T-helper 17 cell (primary cell): Measurements from ENCODE around the gene RASD1. TPM values are rescaled to one million over a fixed set of nuclear protein-coding genes. Genes with fewer than 3 reads are reported as not detected.
"Not testable (repeated sequence)": the region's sequence is repeated elsewhere in the genome, so short reads cannot be mapped to it uniquely, and the experiment has no call there.

Experiments
- ATAC-seq: fragments of 150-1000 bp; cut with Tn5 transposase; 2 replicates; pipeline ENCODE4 v1.10.0; 2021; ENCODE audit warnings: mild to moderate bottlenecking, moderate library complexity
- DNase-seq, 3 donors: peaks; one replicate each; pipeline versions ENCODE4 v3.0.0 to v3.0.0-alpha.2; 2020 to 2021
- H3K9me3 ChIP-seq: one replicate; pipeline ENCODE4 v1.7.0; 2013; ENCODE audit warnings: low read length, mild to moderate bottlenecking; ENCODE audit not compliant: control insufficient read depth, poor library complexity, severe bottlenecking
- H3K27ac Mint-ChIP-seq: one replicate; pipeline ENCODE4 v1.8.0; 2022; ENCODE audit warnings: mild to moderate bottlenecking, moderate library complexity, mixed read lengths
- H3K27me3 Mint-ChIP-seq: one replicate; pipeline ENCODE4 v1.8.0; 2022; ENCODE audit warnings: mixed read lengths
- H3K36me3 Mint-ChIP-seq: one replicate; pipeline ENCODE4 v1.8.0; 2022; ENCODE audit warnings: low read depth, mixed read lengths
- H3K4me1 Mint-ChIP-seq: one replicate; pipeline ENCODE4 v1.8.0; 2022; ENCODE audit warnings: mild to moderate bottlenecking, mixed read lengths
- H3K4me3 Mint-ChIP-seq: one replicate; pipeline ENCODE4 v1.8.0; 2022; ENCODE audit warnings: mild to moderate bottlenecking, moderate library complexity, mixed read lengths
- total RNA-seq, 4 donors: library from RNA in 2 of 4; stranded (reverse) in 2 of 4; gene quantifications; one replicate each; pipeline ENCODE4 v1.2.3 and lab custom pipeline; 2022 to 2026

RASD1 gene
- total RNA-seq, 2 donors from 2014 or later, result 0.97 to 1.4 TPM

DNA sequence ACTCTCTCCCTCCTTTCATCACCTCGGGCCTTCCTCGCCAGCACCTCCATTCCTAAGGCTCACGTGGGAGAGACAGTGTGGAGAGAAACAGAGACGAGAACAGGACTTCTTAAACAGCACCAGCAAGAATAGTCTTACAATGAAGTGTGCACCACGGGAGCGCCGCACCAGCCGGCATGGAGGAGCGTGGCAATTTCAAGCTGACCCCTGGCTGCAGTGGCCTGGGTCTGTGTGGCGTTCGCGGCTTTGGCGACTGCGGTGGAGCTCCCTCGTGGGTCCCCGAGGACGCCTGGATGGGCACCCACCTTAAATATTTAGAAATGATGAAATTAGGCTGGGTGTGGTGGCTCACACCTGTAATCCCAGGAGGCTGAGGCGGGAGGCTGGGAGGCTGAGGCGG is 39.9 kb downstream of the RASD1 start:
- no peaks in the 10 kb centered on the region for H3K9me3 ChIP-seq
- DNase-seq, result no peak
- ATAC-seq, result no peak
- Mint-ChIP-seq H3K27ac (no peak overlapping the region), H3K4me3 (no peak overlapping the region), H3K4me1 (no peaks in the 10 kb centered on the region), H3K27me3 (no peaks in the 10 kb centered on the region), H3K36me3 (no peaks in the 10 kb centered on the region)

DNA sequence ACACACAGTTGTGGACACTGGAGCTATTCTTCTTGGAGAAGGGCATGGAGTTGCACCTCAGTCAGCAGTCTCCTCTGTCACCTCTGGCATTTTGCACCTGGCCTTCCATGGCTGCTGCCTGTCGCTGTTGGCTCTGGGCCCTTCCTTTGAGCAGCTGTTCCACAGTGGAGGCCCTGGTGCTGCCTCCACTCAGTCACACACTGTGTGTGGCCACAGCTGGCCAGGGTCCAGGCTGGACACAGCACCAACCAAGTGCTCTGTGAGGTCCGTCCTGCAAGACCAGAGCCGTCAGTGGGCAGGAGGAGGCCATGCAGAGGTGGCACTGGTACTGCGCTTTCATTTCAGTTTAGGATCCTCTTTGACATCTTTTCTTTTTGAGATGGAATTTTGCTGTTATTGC is 41.0 kb downstream of the RASD1 start:
- Mint-ChIP-seq H3K4me1 (no peaks in the 10 kb centered on the region), H3K27ac (no peak overlapping the region), H3K27me3 (no peaks in the 10 kb centered on the region), H3K4me3 (no peak overlapping the region), H3K36me3 (no peaks in the 10 kb centered on the region)
- no peak for DNase-seq
- ATAC-seq, result no peak
- H3K9me3 ChIP-seq, result no peaks in the 10 kb centered on the region

DNA sequence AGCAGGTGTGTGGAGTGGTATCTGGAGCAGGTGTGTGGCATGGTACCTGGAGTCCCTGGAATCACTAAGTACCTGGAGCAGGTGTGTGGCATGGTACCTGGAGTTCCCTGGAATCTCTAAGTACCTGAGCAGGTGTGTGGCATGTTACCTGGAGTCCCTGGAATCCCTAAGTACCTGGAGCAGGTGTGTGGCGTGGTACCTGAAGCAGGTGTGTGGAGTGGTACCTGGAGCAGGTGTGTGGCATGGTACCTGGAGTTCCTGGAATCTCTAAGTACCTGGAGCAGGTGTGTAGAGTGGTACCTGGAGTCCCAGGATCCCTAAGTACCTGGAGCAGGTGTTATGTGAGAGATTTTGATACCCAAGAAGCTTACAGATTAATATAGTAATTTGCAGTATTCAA is 41.5 kb downstream of the RASD1 start:
- not testable (repeated sequence) for H3K27me3 Mint-ChIP-seq, DNase-seq, H3K4me3 Mint-ChIP-seq, H3K9me3 ChIP-seq, H3K27ac Mint-ChIP-seq, ATAC-seq, H3K36me3 Mint-ChIP-seq, H3K4me1 Mint-ChIP-seq

DNA sequence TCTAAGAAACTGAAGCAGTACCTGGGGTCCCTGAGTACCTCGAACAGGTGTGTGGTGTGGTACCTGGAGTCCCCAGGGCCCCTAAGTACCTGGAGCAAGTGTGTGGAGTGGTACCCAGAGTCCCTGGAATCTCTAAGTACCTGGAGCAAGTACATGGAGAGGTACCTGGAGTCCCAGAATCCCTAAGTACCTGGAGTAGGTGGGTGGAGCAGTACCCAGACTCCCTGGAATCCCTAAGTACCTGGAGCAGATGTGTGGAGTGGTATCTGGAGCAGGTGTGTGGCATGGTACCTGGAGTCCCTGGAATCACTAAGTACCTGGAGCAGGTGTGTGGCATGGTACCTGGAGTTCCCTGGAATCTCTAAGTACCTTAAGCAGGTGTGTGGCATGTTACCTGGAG is 41.9 kb downstream of the RASD1 start:
- Mint-ChIP-seq H3K4me1 (no peaks in the 10 kb centered on the region), H3K27me3 (no peaks in the 10 kb centered on the region), H3K27ac (no peak overlapping the region), H3K4me3 (no peak overlapping the region), H3K36me3 (no peaks in the 10 kb centered on the region)
- ATAC-seq, result no peak
- H3K9me3 ChIP-seq, result no peaks in the 10 kb centered on the region
- DNase-seq, result no peak

DNA sequence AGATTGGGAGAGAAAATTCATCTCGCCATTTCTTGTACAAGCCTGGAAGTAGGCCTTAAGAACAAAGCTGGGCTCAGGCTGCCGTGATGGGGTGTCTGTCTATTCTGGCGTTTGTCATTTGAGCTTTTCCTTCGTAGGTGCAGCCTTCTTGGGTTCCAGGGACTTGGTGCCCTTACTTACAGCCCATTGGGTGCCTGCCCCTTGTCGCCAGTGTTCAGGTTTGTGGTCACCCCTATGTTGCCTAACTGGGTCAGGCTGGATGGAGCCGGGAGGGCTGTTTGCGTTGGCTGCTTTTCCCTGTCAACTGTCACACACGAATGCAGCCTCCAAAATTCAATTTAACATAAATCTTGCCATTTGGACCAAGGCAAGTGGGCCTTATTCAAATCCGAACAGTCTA is 43.1 kb downstream of the RASD1 start:
- ATAC-seq (no peak), DNase-seq (no peak)
- no peak overlapping the region for H3K27ac Mint-ChIP-seq
- H3K4me1 Mint-ChIP-seq, result no peaks in the 10 kb centered on the region
- no peak overlapping the region for H3K4me3 Mint-ChIP-seq
- no peaks in the 10 kb centered on the region for H3K9me3 ChIP-seq
- H3K27me3 Mint-ChIP-seq, result no peaks in the 10 kb centered on the region
- H3K36me3 Mint-ChIP-seq, result no peaks in the 10 kb centered on the region

DNA sequence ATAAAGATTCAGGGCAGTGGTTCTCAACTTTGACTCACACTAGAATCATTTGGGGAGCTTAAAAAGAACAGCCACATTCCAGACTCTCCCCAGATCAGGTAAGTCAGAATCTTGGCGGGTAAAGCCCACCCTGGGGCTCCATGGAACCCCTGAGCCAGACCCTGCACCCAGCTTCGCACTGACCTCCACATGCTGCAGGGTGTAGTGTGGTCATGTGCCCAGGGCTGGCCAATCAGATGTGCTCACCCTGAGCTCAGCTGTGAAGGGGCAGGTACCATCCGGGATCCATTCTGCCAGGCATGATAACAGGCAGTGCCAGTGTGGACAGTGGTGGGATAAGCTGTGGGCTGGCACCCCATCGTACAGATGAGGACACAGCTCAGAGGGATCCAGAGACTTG is 47.5 kb downstream of the RASD1 start:
- Mint-ChIP-seq H3K4me1 (no peaks in the 10 kb centered on the region), H3K27me3 (peaks cover 13% of the 10 kb centered on the region), H3K4me3 (no peak overlapping the region), H3K36me3 (peaks cover 2% of the 10 kb centered on the region), H3K27ac (no peak overlapping the region)
- DNase-seq (no peak), ATAC-seq (no peak)
- no peaks in the 10 kb centered on the region for H3K9me3 ChIP-seq

DNA sequence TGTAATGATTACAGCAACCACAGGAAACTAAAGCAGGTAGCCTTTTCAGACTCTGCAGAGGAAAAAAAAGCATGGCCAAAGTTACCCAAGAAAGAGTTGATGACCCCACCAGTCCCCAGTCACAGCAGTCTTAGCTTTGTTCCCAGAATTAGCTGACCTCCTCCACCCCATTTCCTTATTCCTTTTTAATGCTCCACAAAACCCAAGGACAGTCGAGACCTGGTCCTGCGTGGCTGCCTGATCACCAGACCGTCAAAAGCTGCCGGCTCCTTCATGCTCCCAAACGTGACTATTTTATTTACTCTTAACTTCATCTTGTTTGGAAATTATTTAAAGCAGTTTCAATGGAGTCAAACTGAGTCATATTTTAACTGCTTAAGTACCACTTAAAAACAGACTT is 48.1 kb downstream of the RASD1 start:
- H3K9me3 ChIP-seq, result no peaks in the 10 kb centered on the region
- peaks cover 13% of the 10 kb centered on the region for H3K27me3 Mint-ChIP-seq
- H3K4me1 Mint-ChIP-seq, result no peaks in the 10 kb centered on the region
- no peak overlapping the region for H3K4me3 Mint-ChIP-seq
- DNase-seq, result no peak
- peaks cover 2% of the 10 kb centered on the region for H3K36me3 Mint-ChIP-seq
- no peak for ATAC-seq
- H3K27ac Mint-ChIP-seq, result no peak overlapping the region

DNA sequence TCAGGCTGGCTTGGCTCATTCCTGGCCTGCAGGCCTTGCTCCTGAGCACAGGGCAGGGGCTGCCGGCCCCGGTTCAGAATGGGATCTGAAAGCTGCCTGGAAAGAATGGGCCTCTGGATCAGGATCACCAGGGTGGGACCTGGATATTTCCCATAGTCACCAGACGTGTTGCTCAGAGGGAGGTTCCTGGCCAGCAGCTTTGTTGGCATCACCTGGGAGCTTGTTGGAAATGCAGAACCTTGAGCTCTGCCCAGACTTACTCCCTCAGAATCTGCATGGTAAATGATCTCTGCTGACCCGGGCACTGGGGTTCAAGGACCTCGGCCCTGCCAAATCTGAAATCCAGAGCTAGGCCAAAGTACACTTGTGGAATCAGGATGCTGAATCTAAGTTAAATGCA is 48.9 kb downstream of the RASD1 start:
- Mint-ChIP-seq H3K4me3 (no peak overlapping the region), H3K36me3 (peaks cover 2% of the 10 kb centered on the region), H3K27ac (no peak overlapping the region), H3K27me3 (peaks cover 13% of the 10 kb centered on the region), H3K4me1 (no peaks in the 10 kb centered on the region)
- H3K9me3 ChIP-seq, result no peaks in the 10 kb centered on the region
- ATAC-seq (no peak), DNase-seq (no peak)

DNA sequence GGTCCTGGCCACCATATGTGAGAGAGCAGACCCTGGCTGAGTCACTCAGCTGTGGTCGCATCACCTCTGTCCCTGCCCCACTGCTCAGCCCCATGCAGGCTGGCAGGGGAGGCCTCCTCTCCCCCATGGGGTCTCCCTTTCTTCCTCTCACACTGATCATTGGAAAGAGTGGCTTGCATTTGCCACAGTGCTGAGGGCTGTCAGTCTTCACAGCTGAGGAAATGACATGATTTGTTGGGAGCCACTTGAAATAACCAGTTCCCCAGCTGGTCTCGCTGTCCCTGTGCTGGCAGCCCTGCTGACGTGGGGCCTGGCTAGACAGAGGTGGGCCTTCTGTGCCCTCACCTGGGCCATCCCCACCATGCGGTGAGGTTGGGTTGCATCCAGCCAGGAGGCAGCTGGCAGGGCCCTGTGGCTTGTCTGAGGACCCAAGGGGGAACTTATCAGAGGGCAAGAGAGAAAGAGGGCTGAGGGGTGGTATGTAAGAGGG is 49.5 kb downstream of the RASD1 start:
- Mint-ChIP-seq H3K27me3 (peaks cover 13% of the 10 kb centered on the region), H3K27ac (no peak overlapping the region), H3K4me3 (no peak overlapping the region), H3K4me1 (no peaks in the 10 kb centered on the region), H3K36me3 (peaks cover 2% of the 10 kb centered on the region)
- no peaks in the 10 kb centered on the region for H3K9me3 ChIP-seq
- DNase-seq, result no peak
- ATAC-seq, result no peak

DNA sequence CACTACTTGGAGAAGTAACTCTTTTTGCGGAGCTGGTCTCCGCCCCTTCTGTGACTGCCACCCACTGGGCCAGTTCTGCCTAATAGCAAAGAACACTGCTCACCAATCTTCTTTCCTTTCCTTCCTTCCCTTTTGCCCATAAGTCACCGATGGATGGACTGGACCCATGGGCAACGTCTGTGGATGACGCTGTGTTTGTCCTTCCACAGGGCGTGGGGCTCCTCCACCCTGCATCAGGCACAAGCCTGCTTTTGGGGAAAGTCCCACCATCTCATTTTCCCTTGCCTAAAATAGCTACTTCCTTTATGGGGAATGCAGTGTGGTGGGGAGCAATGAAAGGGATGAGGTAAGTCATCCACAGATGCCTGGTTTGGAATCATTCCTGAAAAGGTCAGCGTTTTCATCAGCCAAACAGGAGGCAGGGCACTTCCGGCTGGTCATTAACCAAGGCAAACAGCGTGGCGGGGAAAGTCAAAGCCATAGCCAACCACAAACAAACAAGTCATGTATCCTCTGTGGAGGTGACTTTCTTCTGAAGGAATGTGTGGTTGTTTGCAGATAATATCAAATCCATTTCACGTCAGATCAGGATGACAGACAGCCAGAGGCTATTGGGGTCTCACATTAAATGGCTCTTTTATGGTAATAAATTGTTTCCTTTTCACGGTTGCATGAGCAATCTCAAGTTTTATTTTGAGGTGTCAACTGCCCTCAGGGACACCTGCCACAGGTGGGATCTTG is 50.1 kb downstream of the RASD1 start:
- peaks cover 13% of the 10 kb centered on the region for H3K27me3 Mint-ChIP-seq
- no peak overlapping the region for H3K4me3 Mint-ChIP-seq
- H3K27ac Mint-ChIP-seq, result no peak overlapping the region
- H3K4me1 Mint-ChIP-seq, result no peaks in the 10 kb centered on the region
- no peaks in the 10 kb centered on the region for H3K9me3 ChIP-seq
- H3K36me3 Mint-ChIP-seq, result peaks cover 2% of the 10 kb centered on the region
- ATAC-seq, result no peak
- no peak for DNase-seq

DNA sequence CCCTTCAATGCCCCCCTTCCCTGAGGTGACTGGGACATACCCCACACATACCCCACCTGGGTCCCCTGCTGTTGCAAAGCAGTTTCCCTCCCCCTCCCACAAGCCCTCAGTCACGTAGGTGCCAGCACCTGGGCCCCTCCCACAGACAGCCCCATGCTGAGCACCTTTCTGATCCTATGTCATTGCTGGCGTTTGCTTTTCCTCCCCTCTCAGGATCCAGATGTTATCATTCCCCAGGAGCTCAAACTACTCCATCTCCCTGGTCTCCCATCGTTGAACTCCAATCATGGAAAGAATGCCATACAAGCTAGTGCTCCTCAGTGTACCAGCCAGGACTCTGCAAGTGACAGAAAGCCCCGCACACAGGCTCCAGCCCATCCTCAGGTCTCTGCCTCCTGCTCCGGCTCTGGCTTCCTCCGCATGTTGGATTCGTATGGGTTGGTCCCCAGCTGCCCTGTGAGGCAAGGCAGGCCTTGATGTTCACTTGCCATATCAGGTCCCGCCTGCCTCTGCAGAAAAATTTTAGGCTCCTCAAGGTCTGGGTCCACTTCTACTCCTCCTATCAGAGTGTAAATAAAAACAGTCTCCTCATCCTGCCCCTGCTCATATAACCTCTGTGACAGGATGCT is 50.8 kb downstream of the RASD1 start:
- DNase-seq (no peak), ATAC-seq (no peak)
- Mint-ChIP-seq H3K27me3 (peaks cover 13% of the 10 kb centered on the region), H3K36me3 (peaks cover 2% of the 10 kb centered on the region), H3K27ac (no peak overlapping the region), H3K4me1 (no peaks in the 10 kb centered on the region), H3K4me3 (no peak overlapping the region)
- no peaks in the 10 kb centered on the region for H3K9me3 ChIP-seq
